Stimulated activated effector memory CD8-positive, alpha-beta T cell treated with anti-CD3 and anti-CD28 coated beads, Interleukin-12 subunit alpha, Interleukin-12 subunit beta, amount 100 ng/mL, for 72 hours (primary cell): ENCODE data around the gene MBD3.

Source experiments
- ATAC-seq: fragments of 150-1000 bp; cut with Tn5 transposase; 2 replicates; pipeline ENCODE4 v1.10.0; 2021
- DNase-seq, 2 donors: peaks; one replicate each; pipeline ENCODE4 v3.0.0; 2021 to 2022; ENCODE audit warnings: low spot score in 2 of 2
- H3K27ac Mint-ChIP-seq: one replicate; pipeline ENCODE4 v1.8.0; 2022; ENCODE audit warnings: mild to moderate bottlenecking, mixed read lengths
- H3K36me3 Mint-ChIP-seq: one replicate; pipeline ENCODE4 v1.8.0; 2022; ENCODE audit warnings: mild to moderate bottlenecking, mixed read lengths
- H3K4me1 Mint-ChIP-seq: one replicate; pipeline ENCODE4 v1.8.0; 2022; ENCODE audit warnings: mixed read lengths
- H3K4me3 Mint-ChIP-seq: one replicate; pipeline ENCODE4 v1.8.0; 2022; ENCODE audit warnings: mild to moderate bottlenecking, mixed read lengths
- H3K9me3 Mint-ChIP-seq: one replicate; pipeline ENCODE4 v1.8.0; 2022; ENCODE audit warnings: mixed read lengths

Gene MBD3

GRCh38 chr19:1575323-1576241 is 17.1 kb downstream of the MBD3 start:
- ATAC-seq (no peak), DNase-seq (no peak)
- H3K4me1 Mint-ChIP-seq: peaks cover under 1% of the 10 kb centered on the region
- H3K36me3 Mint-ChIP-seq: peaks cover 34% of the 10 kb centered on the region
- no peak overlapping the region for H3K4me3 Mint-ChIP-seq
- H3K9me3 Mint-ChIP-seq: no peaks in the 10 kb centered on the region
- peak overlapping the region; percentile 44 for H3K27ac Mint-ChIP-seq

DNA sequence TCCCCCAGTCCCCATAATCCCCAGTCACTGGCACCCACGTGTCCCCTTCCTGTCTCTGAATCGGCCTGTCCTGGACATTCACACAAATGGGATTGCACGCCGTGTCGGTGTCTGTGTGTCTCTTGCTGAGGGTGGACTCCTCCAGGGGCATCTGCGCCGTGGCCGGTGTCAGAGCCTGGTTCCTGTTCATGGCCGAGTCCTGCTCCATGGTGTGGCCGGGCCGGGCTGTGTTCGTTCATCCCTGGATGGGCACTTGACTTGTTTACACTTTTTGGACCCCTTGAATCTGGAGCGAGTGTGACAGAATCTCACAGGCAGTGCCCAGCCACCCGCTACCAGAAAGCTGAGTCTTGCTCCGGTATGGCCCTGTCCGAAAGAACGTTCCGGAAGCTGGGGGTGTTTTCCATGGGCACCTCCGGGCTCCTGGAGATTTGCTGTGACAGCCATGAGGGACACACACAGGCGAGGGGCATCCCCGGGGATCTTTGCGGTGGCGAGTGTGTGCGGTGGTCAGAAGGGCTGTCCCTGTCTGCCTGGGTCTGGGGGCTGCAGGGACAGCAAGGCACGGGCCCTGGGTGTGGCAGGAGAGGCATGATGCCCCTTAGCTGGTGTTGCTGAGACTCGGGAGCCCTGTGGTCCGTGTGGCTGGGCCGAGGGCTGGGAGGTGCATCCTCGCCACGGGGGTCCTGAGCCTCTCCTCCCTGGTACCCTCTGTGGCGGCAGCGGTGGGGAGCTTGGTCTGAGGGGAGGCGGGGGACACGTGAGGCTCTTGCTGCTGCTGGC is 18.1 kb downstream of the MBD3 start:
- Mint-ChIP-seq H3K36me3 (peaks cover 24% of the 10 kb centered on the region), H3K4me1 (peaks cover 11% of the 10 kb centered on the region)
- no peak for ATAC-seq

DNA sequence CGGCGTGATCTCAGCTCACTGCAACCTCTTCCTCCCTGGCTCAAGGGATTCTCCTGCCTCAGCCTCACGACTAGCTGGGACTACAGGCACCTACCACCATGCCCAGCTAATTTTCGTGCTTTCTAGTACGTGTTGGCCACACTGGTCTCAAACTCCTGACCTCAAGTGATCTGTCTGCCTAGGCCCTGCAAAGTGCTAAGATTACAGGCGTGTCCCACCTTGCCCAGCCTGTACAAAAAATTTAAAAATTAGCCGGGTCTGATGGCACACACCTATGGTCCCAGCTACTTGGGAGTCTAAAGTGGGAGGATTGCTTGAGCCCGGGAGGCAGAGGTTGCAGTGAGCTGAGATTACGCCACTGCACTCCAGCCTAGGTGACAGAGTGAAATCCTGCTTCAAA is 19.9 kb downstream of the MBD3 start:
- DNase-seq: no peak
- Mint-ChIP-seq H3K4me1 (peaks cover 13% of the 10 kb centered on the region), H3K27ac (no peak overlapping the region), H3K4me3 (no peak overlapping the region), H3K36me3 (peaks cover 17% of the 10 kb centered on the region), H3K9me3 (no peaks in the 10 kb centered on the region)
- no peak for ATAC-seq

More for the DNA sequence above, 18.1 kb downstream of the MBD3 start:
- H3K4me3 Mint-ChIP-seq: no peak overlapping the region
- peak overlapping the region; percentile 44 for H3K27ac Mint-ChIP-seq
- no peaks in the 10 kb centered on the region for H3K9me3 Mint-ChIP-seq
- DNase-seq: no peak

- ATAC-seq: no peak
- H3K4me3 Mint-ChIP-seq: no peak overlapping the region
- H3K27ac Mint-ChIP-seq: no peak overlapping the region
- H3K9me3 Mint-ChIP-seq: no peaks in the 10 kb centered on the region
- DNase-seq: no peak
- peaks cover 7% of the 10 kb centered on the region for H3K36me3 Mint-ChIP-seq
- H3K4me1 Mint-ChIP-seq: peaks cover 13% of the 10 kb centered on the region
Measured at GRCh38 chr19:1571358-1571757, 21.3 kb downstream of the MBD3 start.

DNA sequence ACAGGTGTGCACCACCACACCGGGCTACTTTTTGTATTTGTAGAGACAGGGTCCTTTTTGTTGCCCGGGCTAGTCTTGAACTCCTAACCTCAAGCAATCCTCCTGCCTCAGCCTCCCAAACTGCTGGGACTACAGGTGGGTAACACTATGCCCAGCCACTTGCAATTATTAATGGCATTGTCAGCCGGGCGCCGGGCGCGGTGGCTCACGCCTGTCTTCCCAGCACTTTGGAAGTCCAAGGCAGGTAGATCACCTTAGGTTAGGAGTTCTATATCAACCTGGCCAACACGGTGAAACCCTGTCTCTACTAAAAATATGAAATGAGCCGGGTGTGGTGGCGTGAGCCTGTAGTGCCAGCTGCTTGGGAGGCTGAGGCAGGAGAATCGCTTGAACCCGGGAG is 21.8 kb downstream of the MBD3 start:
- H3K27ac Mint-ChIP-seq: no peak overlapping the region
- no peaks in the 10 kb centered on the region for H3K9me3 Mint-ChIP-seq
- H3K4me1 Mint-ChIP-seq: peaks cover 13% of the 10 kb centered on the region
- H3K36me3 Mint-ChIP-seq: peaks cover 7% of the 10 kb centered on the region
- DNase-seq: no peak
- no peak overlapping the region for H3K4me3 Mint-ChIP-seq
- no peak for ATAC-seq

DNA sequence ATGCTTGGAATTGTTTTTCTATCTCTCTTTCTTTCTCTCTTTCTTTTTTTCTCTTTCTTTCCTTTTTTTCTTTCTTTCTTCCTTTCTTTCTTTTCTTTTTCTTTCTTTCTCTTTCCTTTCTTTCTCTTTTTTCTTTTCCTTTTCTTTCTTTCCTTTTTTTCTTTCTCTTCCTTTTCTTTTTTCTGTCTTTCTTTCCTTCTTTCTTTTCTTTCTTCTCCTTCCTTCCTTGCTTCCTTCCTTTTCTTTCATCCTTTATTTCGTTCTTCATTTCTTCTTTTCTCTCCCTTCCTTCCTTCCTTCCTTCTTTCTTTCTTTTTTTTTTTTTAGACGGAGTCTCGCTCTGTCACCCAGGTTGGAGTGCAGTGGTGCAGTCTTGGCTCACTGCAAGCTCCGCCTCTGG is 22.7 kb downstream of the MBD3 start:
- H3K27ac Mint-ChIP-seq: no peak overlapping the region
- peaks cover 13% of the 10 kb centered on the region for H3K4me1 Mint-ChIP-seq
- no peak for DNase-seq

GRCh38 chr19:1568320-1569019 is 24.2 kb downstream of the MBD3 start, which contains the start of gene MEX3D:
TSS of gene MEX3D (minus strand) at chr19:1568325. CDS start at chr19:1568058, 267 bp downstream.
- peak; percentile 76 to 78 for DNase-seq
- Mint-ChIP-seq H3K4me1 (peaks cover 13% of the 10 kb centered on the region), H3K36me3 (no peaks in the 10 kb centered on the region), H3K9me3 (no peaks in the 10 kb centered on the region), H3K4me3 (peak within 1 kb of the TSS; percentile 32), H3K27ac (no peak within 1 kb of the TSS)
- ATAC-seq: peak; percentile 84

More for the DNA sequence above, 22.7 kb downstream of the MBD3 start:
- Mint-ChIP-seq H3K9me3 (no peaks in the 10 kb centered on the region), H3K36me3 (peaks cover 7% of the 10 kb centered on the region), H3K4me3 (peak overlapping the region; percentile 22)
- ATAC-seq: no peak

GRCh38 chr19:1567848-1568227 is 24.8 kb downstream of the MBD3 start:
- DNase-seq (no peak), ATAC-seq (peak; percentile 47)
- H3K4me1 Mint-ChIP-seq: peaks cover 13% of the 10 kb centered on the region
- H3K4me3 Mint-ChIP-seq: no peak overlapping the region
- no peak overlapping the region for H3K27ac Mint-ChIP-seq
- H3K36me3 Mint-ChIP-seq: no peaks in the 10 kb centered on the region
- no peaks in the 10 kb centered on the region for H3K9me3 Mint-ChIP-seq

GRCh38 chr19:1567116-1567847 is 25.4 kb downstream of the MBD3 start:
- Mint-ChIP-seq H3K9me3 (no peaks in the 10 kb centered on the region), H3K27ac (no peak overlapping the region), H3K36me3 (no peaks in the 10 kb centered on the region), H3K4me1 (peaks cover 13% of the 10 kb centered on the region), H3K4me3 (peak overlapping the region; percentile 32)
- DNase-seq: no peak
- ATAC-seq: no peak

DNA sequence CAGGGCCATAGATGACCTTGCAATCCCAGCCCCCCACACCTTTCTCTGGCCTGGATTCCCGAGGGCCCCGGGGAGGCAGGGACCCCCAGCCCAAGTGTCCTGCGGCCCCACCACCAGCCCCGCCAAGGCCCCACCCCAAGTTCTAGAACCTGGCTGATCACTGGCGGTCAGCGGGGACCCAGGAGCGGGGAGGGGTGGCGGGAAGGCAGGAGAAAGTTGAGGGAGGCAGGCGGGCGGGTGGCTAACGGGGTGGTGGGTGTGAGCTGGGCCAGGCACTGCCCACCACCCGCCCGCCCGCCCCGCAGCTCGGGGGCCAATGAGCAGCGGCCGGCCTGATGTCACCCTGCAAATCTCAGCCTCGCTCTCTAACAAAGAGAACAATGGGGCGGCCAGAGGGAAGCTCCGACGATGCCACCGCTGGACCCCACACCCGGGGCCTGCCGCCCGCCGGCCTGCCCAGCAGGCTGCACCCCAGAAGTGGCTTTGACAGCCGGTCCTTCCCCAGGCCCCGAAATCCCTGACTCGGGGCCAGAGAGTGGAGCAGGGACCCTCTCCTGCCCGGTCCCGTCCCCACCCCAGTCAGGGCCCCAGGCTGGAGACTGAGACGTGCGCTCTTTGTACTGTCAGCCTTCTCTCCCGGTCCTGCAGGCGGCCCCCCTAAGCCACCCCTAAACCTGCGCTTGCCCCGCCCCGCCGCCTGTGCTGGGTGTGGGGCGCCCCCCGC is 26.1 kb downstream of the MBD3 start:
- H3K36me3 Mint-ChIP-seq: no peaks in the 10 kb centered on the region
- no peak for ATAC-seq
- DNase-seq: no peak
- H3K4me3 Mint-ChIP-seq: peak overlapping the region; percentile 32
- peaks cover 13% of the 10 kb centered on the region for H3K4me1 Mint-ChIP-seq
- H3K9me3 Mint-ChIP-seq: no peaks in the 10 kb centered on the region
- no peak overlapping the region for H3K27ac Mint-ChIP-seq

- no peaks in the 10 kb centered on the region for H3K9me3 Mint-ChIP-seq
- no peak overlapping the region for H3K27ac Mint-ChIP-seq
- ATAC-seq: no peak
- no peaks in the 10 kb centered on the region for H3K36me3 Mint-ChIP-seq
- no peak for DNase-seq
- no peaks in the 10 kb centered on the region for H3K4me1 Mint-ChIP-seq
- no peak overlapping the region for H3K4me3 Mint-ChIP-seq
Measured at GRCh38 chr19:1563251-1563650, 29.4 kb downstream of the MBD3 start.

- H3K4me3 Mint-ChIP-seq: no peak overlapping the region
- H3K36me3 Mint-ChIP-seq: no peaks in the 10 kb centered on the region
- no peak for ATAC-seq
- no peak for DNase-seq
- H3K27ac Mint-ChIP-seq: no peak overlapping the region
- no peaks in the 10 kb centered on the region for H3K9me3 Mint-ChIP-seq
- H3K4me1 Mint-ChIP-seq: no peaks in the 10 kb centered on the region
Measured at GRCh38 chr19:1561236-1561842, 31.3 kb downstream of the MBD3 start.

DNA sequence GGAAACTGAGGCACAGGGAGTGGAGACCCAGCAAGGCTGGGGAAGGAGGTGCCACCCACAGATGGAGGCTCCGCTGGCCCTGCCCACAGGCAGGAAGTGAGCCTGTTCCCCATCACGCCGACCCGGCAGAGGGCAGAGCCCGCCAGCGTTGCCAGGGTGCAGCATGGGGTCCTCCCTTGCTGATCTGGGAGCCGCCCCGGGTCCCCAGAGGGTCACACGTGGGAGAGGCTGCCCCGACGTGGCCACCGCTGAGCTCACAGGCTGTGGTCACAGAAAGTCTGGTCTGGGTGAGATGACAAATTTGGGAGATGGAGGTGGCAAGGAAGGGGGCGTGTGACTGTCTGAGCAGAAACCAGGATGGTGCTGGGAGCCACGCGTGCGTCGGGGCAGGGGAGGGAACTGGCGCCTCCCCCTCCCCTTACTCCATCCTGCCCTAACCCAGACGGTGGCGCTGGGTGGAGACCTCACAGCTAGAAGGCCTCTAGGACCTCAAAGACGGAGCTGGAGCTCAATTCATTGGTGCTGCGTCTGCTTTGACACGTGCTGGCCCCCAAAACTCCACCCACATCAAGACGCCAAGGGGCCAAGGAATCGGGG is 32.3 kb downstream of the MBD3 start:
- Mint-ChIP-seq H3K27ac (no peak overlapping the region), H3K4me1 (no peaks in the 10 kb centered on the region), H3K9me3 (no peaks in the 10 kb centered on the region), H3K36me3 (no peaks in the 10 kb centered on the region), H3K4me3 (no peak overlapping the region)
- DNase-seq (no peak), ATAC-seq (no peak)
